SU-DHL-6 (cell line): ENCODE data around the gene SLC30A10.
"Not testable (repeated sequence)": the region's sequence is repeated elsewhere in the genome, so short reads cannot be mapped to it uniquely, and the experiment has no call there.

ENCODE experiments used
- H2AFZ ChIP-seq: fragments of 200-600 bp; sonication (generic); 2 replicates; pipeline ENCODE4 v1.6.1; 2014; ENCODE audit warnings: low read depth, mild to moderate bottlenecking, moderate library complexity, mixed read lengths, antibody characterized with exemption, low read length; ENCODE audit not compliant: severe bottlenecking
- H3F3A ChIP-seq: fragments of 200-600 bp; shearing (Covaris generic); 2 replicates; pipeline ENCODE4 v1.6.0; 2016; ENCODE audit warnings: antibody characterized with exemption, mild to moderate bottlenecking; ENCODE audit not compliant: insufficient read depth
- H3K27ac ChIP-seq: fragments of 200-600 bp; sonication (generic); 2 replicates; pipeline ENCODE4 v1.5.1; 2016; ENCODE audit warnings: low read depth, mild to moderate bottlenecking, low read length, moderate library complexity, mixed read lengths
- H3K27me3 ChIP-seq: fragments of 200-600 bp; sonication (generic), shearing (Covaris generic); 2 replicates; pipeline ENCODE4 v1.6.0; 2014; ENCODE audit warnings: mild to moderate bottlenecking, low read length
- H3K36me3 ChIP-seq: fragments of 200-600 bp; sonication (generic); 2 replicates; pipeline ENCODE4 v1.6.1; 2014; ENCODE audit warnings: mild to moderate bottlenecking, low read length, mixed read lengths
- H3K4me2 ChIP-seq: fragments of 300-600, 200-600 bp; shearing (Covaris generic), sonication (generic); 2 replicates; pipeline ENCODE4 v1.6.0; 2014; ENCODE audit warnings: low read length, low read depth, mild to moderate bottlenecking; ENCODE audit not compliant: poor library complexity, severe bottlenecking
- H3K4me3 ChIP-seq: fragments of 200-600 bp; sonication (generic); 2 replicates; pipeline ENCODE4 v1.5.1; 2014; ENCODE audit warnings: antibody characterized with exemption, low read length, mild to moderate bottlenecking, mixed read lengths; ENCODE audit not compliant: insufficient read depth, poor library complexity, severe bottlenecking
- H3K79me2 ChIP-seq: fragments of 200-600 bp; sonication (generic); 2 replicates; pipeline ENCODE4 v1.6.1; 2014; ENCODE audit warnings: mild to moderate bottlenecking, low read length, moderate library complexity; ENCODE audit not compliant: insufficient read depth
- H3K9ac ChIP-seq: fragments of 200-600 bp; sonication (generic); 2 replicates; pipeline ENCODE4 v1.7.0; 2014; ENCODE audit warnings: mild to moderate bottlenecking, low read length
- H3K9me2 ChIP-seq: fragments of 200-600 bp; sonication (generic); replicated peaks from 2 replicates; pipeline ENCODE4 v1.6.1; 2014; ENCODE audit warnings: low read length; ENCODE audit not compliant: insufficient read depth
- H3K9me3 ChIP-seq: fragments of 200-600 bp; sonication (generic); 2 replicates; pipeline ENCODE4 v1.6.1; 2014; ENCODE audit warnings: low read length, mixed read lengths; ENCODE audit not compliant: insufficient read depth
- H4K20me1 ChIP-seq: fragments of 200-600 bp; sonication (generic); 2 replicates; pipeline ENCODE4 v1.6.1; 2014; ENCODE audit warnings: low read depth, mild to moderate bottlenecking, antibody characterized with exemption, low read length, moderate library complexity, mixed read lengths
- EZH2phosphoT487 ChIP-seq: fragments of 200-600 bp; sonication (generic), shearing (Covaris generic); conservative IDR thresholded peaks from 2 replicates; pipeline ENCODE4 v1.6.1; 2018; ENCODE audit warnings: mild to moderate bottlenecking, antibody characterized with exemption, low read length, moderate library complexity, mixed read lengths
- TF ChIP-seq, protein P1 (sequence below): fragments of 200-600 bp; sonication (generic); IDR thresholded peaks from one replicate; pipeline ENCODE4 v1.5.1; 2017; ENCODE audit warnings: antibody characterized with exemption, mild to moderate bottlenecking, low read length, moderate library complexity; ENCODE audit not compliant: insufficient read depth, poor library complexity, severe bottlenecking

SLC30A10 gene

DNA sequence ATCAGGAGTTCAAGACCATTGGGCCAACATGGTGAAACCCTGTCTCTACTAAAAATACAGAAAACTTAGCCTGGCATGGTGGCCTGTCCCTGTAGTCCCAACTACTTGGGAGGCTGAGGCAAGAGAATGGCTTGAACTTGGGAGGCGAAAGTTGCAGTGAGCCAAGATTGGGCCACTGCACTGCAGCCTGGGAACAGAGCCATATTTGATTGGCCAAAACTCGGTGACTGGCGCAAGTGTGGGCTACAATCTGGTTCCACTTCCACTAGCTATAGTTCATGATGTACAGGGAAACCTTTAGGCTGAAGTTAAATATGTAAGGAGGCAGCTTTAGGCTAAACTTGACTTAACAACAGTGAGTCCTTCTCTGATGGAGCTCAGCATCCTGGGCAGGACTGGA is 20.2 kb downstream of the SLC30A10 start:
- no peaks in the 10 kb centered on the region for H3K9me3 ChIP-seq
- no peaks in the 10 kb centered on the region for H3K36me3 ChIP-seq
- H3K27me3 ChIP-seq = no peaks in the 10 kb centered on the region
- no peak overlapping the region for H3K4me3 ChIP-seq
- H3K79me2 ChIP-seq = no peaks in the 10 kb centered on the region
- no peaks in the 10 kb centered on the region for H3F3A ChIP-seq
- no peak overlapping the region for H3K4me2 ChIP-seq
- no peak overlapping the region for H2AFZ ChIP-seq
- H3K9me2 ChIP-seq = no peaks in the 10 kb centered on the region
- no peak overlapping the region for H3K27ac ChIP-seq
- H3K9ac ChIP-seq = no peak overlapping the region
- H4K20me1 ChIP-seq = no peaks in the 10 kb centered on the region
- TF ChIP-seq, protein P1, sequence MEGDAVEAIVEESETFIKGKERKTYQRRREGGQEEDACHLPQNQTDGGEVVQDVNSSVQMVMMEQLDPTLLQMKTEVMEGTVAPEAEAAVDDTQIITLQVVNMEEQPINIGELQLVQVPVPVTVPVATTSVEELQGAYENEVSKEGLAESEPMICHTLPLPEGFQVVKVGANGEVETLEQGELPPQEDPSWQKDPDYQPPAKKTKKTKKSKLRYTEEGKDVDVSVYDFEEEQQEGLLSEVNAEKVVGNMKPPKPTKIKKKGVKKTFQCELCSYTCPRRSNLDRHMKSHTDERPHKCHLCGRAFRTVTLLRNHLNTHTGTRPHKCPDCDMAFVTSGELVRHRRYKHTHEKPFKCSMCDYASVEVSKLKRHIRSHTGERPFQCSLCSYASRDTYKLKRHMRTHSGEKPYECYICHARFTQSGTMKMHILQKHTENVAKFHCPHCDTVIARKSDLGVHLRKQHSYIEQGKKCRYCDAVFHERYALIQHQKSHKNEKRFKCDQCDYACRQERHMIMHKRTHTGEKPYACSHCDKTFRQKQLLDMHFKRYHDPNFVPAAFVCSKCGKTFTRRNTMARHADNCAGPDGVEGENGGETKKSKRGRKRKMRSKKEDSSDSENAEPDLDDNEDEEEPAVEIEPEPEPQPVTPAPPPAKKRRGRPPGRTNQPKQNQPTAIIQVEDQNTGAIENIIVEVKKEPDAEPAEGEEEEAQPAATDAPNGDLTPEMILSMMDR = no peak

GRCh38 chr1:219907772-219908070 is 20.6 kb downstream of the SLC30A10 start:
- no peaks in the 10 kb centered on the region for H3K27me3 ChIP-seq
- no peak overlapping the region for H3K27ac ChIP-seq
- TF ChIP-seq, protein P1 = no peak
- TF ChIP-seq EZH2phosphoT487 = no peak

DNA sequence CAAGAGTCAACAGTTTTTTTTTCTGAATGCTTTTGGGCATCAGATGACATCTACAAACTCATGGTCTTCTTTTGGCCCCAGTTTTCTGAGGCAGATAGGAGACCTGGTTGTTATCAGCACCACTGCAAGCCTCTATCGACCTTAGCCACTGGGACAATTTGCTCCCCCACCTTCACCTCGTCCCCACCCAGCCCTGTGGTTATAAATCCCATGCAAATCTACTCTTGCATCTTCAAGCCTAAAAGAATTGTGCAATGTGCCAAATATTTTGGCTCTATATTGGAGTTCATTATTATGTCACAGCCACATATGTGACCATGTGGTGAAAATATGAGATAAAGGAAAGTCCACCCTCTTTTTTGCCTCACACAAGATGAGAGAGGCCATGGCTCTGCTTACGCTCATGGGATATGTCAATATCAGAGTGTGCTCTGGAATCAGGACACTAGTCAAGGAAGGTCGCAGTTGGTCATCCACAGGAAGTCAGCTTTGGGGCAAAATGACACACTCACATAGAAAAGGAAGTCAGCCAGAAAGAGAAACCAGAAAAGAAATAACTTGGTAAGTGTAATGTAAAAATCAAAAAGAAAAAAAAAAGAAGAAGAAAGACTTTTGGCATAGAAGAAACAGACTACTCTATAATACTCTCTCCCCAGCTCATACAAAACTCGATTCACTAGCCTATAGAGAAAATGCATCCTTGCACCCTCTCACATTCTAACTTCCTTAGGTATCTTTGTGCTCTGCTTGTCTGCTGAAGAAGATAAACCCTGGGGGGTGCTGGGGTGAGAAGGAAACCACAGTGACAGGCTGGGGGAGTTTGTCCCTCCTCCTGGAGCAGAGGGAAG is 21.2 kb downstream of the SLC30A10 start:
- no peaks in the 10 kb centered on the region for H3K9me2 ChIP-seq
- no peak overlapping the region for H3K4me2 ChIP-seq
- H2AFZ ChIP-seq = no peak overlapping the region
- H4K20me1 ChIP-seq = no peaks in the 10 kb centered on the region
- no peaks in the 10 kb centered on the region for H3K79me2 ChIP-seq
- no peak for TF ChIP-seq EZH2phosphoT487
- no peaks in the 10 kb centered on the region for H3K27me3 ChIP-seq
- H3F3A ChIP-seq = no peaks in the 10 kb centered on the region
- H3K4me3 ChIP-seq = no peak overlapping the region
- no peaks in the 10 kb centered on the region for H3K9me3 ChIP-seq
- no peak overlapping the region for H3K27ac ChIP-seq
- H3K36me3 ChIP-seq = no peaks in the 10 kb centered on the region
- no peak overlapping the region for H3K9ac ChIP-seq

More at GRCh38 chr1:219907772-219908070, 20.6 kb downstream of the SLC30A10 start:
- Histone ChIP-seq H3K9ac (no peak overlapping the region), H3K4me3 (no peak overlapping the region), H2AFZ (no peak overlapping the region), H3K4me2 (no peak overlapping the region), H3K9me2 (no peaks in the 10 kb centered on the region), H3F3A (no peaks in the 10 kb centered on the region), H3K79me2 (no peaks in the 10 kb centered on the region), H3K36me3 (no peaks in the 10 kb centered on the region), H4K20me1 (no peaks in the 10 kb centered on the region), H3K9me3 (no peaks in the 10 kb centered on the region)

DNA sequence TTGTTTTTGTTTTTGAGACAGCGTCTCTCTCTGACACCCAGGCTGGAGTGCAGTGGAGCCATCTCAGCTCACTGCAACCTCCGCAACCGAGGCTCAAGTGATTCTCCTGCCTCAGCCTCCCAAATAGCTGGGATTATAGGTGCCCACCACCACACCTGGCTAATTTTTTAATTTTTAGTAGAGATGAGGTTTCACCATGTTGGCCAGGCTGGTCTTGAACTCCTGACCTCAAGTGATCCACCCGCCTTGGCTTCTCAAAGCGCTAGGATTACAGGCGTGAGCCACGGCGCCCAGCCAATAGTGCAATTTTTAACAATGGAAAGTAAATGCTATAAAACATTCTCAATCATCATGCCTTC is 21.8 kb downstream of the SLC30A10 start:
- H3K9ac ChIP-seq, H3K27me3 ChIP-seq, H3K4me2 ChIP-seq, H3K36me3 ChIP-seq, H2AFZ ChIP-seq, H3K9me2 ChIP-seq, H3K27ac ChIP-seq, H3K4me3 ChIP-seq, H3K79me2 ChIP-seq, H4K20me1 ChIP-seq, H3K9me3 ChIP-seq, H3F3A ChIP-seq: not testable (repeated sequence)
